HEK293 (cell line): ENCODE results near the gene LGALS4.

ENCODE experiments used
- IKZF3 ChIP-seq: fragments of 450-650 bp; IDR thresholded peaks from 2 replicates; pipeline ENCODE4 v1.5.0; 2018; ENCODE audit warnings: missing biosample characterization, mild to moderate bottlenecking, missing genetic modification characterization, moderate library complexity
- MYNN ChIP-seq: fragments of 450-650 bp; formaldehyde crosslinking; IDR thresholded peaks from 2 replicates; pipeline ENCODE4 v1.5.1; 2016; ENCODE audit warnings: missing biosample characterization, missing genetic modification characterization, borderline replicate concordance
- ZBTB7A ChIP-seq: fragments of 450-650 bp; formaldehyde crosslinking; IDR thresholded peaks from 2 replicates; pipeline ENCODE4 v1.5.1; 2016; ENCODE audit warnings: low read depth, missing biosample characterization, missing genetic modification characterization
- ZNF274 ChIP-seq, 2 experiments: fragments of 200-500 bp in 1 of 2; fragments of 450-650 bp in 1 of 2; sonication (Bioruptor generic) in 1 of 2; formaldehyde crosslinking in 1 of 2; IDR thresholded peaks; 2 replicates each; pipeline versions ENCODE4 v1.5.1 to v1.6.1; 2014 to 2016; ENCODE audit warnings: borderline replicate concordance in 1 of 2, inconsistent platforms in 1 of 2, low read length in 1 of 2, missing biosample characterization in 1 of 2, missing genetic modification characterization in 1 of 2
- ZNF530 ChIP-seq: fragments of 450-650 bp; formaldehyde crosslinking; IDR thresholded peaks from 2 replicates; pipeline ENCODE4 v1.5.1; 2016; ENCODE audit warnings: low read depth, missing biosample characterization, missing genetic modification characterization
- ZNF558 ChIP-seq: fragments of 450-650 bp; formaldehyde crosslinking; IDR thresholded peaks from 2 replicates; pipeline ENCODE4 v1.5.1; 2016; ENCODE audit warnings: missing biosample characterization, missing genetic modification characterization
- ZNF777 ChIP-seq: fragments of 450-650 bp; formaldehyde crosslinking; IDR thresholded peaks from 2 replicates; pipeline ENCODE4 v1.5.1; 2017; ENCODE audit warnings: missing biosample characterization, missing genetic modification characterization, borderline replicate concordance
- TF ChIP-seq, protein P1 (sequence below): fragments of 450-650 bp; formaldehyde crosslinking; IDR thresholded peaks from 2 replicates; pipeline ENCODE4 v1.5.1; 2016; ENCODE audit warnings: missing biosample characterization, missing genetic modification characterization
- TF ChIP-seq, protein P2 (sequence below): fragments of 450-650 bp; formaldehyde crosslinking; IDR thresholded peaks from 2 replicates; pipeline ENCODE4 v1.5.1; 2016; ENCODE audit warnings: missing biosample characterization, missing genetic modification characterization
- TF ChIP-seq, protein P3 (sequence below): fragments of 450-650 bp; formaldehyde crosslinking; IDR thresholded peaks from 2 replicates; pipeline ENCODE4 v1.5.1; 2016; ENCODE audit warnings: missing biosample characterization, missing genetic modification characterization, low read depth
- TF ChIP-seq, protein P4 (sequence below): fragments of 450-650 bp; formaldehyde crosslinking; IDR thresholded peaks from 2 replicates; pipeline ENCODE4 v1.5.1; 2016; ENCODE audit warnings: missing biosample characterization, missing genetic modification characterization
- TF ChIP-seq, protein P5 (sequence below): fragments of 450-650 bp; formaldehyde crosslinking; IDR thresholded peaks from 2 replicates; pipeline ENCODE4 v1.5.1; 2016; ENCODE audit warnings: missing biosample characterization, missing genetic modification characterization

DNA sequence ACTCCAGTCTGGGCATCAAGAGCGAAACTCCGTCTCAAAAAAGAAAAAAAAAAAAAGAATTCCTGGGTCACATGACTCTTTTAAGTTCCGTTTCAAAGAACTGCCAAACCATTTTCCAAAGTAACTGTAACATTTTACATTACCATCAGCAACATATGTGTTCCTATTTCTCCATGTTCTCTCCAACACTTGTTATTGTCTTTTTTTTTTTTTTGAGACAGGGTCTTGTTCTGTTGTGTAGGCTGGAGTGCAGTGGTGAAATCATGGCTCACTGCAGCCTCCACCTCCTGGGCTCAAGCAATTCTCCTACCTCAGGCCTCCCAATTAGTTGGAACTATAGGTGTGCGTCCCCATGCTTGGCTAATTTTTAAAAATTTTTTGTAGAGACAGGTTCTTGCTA, 17.2 kb downstream of the LGALS4 start:
- TF ChIP-seq, protein P1, sequence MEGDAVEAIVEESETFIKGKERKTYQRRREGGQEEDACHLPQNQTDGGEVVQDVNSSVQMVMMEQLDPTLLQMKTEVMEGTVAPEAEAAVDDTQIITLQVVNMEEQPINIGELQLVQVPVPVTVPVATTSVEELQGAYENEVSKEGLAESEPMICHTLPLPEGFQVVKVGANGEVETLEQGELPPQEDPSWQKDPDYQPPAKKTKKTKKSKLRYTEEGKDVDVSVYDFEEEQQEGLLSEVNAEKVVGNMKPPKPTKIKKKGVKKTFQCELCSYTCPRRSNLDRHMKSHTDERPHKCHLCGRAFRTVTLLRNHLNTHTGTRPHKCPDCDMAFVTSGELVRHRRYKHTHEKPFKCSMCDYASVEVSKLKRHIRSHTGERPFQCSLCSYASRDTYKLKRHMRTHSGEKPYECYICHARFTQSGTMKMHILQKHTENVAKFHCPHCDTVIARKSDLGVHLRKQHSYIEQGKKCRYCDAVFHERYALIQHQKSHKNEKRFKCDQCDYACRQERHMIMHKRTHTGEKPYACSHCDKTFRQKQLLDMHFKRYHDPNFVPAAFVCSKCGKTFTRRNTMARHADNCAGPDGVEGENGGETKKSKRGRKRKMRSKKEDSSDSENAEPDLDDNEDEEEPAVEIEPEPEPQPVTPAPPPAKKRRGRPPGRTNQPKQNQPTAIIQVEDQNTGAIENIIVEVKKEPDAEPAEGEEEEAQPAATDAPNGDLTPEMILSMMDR (tag by site-specific recombination) = no peak
- no peak for TF ChIP-seq ZNF274 (IDR thresholded peaks at IDR 0.05; ENCODE audit: low read length)
- TF ChIP-seq ZNF274 (tag by site-specific recombination; IDR thresholded peaks at IDR 0.05; ENCODE audit: borderline replicate concordance) = no peak
- TF ChIP-seq, protein P2, sequence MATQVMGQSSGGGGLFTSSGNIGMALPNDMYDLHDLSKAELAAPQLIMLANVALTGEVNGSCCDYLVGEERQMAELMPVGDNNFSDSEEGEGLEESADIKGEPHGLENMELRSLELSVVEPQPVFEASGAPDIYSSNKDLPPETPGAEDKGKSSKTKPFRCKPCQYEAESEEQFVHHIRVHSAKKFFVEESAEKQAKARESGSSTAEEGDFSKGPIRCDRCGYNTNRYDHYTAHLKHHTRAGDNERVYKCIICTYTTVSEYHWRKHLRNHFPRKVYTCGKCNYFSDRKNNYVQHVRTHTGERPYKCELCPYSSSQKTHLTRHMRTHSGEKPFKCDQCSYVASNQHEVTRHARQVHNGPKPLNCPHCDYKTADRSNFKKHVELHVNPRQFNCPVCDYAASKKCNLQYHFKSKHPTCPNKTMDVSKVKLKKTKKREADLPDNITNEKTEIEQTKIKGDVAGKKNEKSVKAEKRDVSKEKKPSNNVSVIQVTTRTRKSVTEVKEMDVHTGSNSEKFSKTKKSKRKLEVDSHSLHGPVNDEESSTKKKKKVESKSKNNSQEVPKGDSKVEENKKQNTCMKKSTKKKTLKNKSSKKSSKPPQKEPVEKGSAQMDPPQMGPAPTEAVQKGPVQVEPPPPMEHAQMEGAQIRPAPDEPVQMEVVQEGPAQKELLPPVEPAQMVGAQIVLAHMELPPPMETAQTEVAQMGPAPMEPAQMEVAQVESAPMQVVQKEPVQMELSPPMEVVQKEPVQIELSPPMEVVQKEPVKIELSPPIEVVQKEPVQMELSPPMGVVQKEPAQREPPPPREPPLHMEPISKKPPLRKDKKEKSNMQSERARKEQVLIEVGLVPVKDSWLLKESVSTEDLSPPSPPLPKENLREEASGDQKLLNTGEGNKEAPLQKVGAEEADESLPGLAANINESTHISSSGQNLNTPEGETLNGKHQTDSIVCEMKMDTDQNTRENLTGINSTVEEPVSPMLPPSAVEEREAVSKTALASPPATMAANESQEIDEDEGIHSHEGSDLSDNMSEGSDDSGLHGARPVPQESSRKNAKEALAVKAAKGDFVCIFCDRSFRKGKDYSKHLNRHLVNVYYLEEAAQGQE (tag by site-specific recombination) = no peak
- TF ChIP-seq ZNF558 = no peak
- no peak for TF ChIP-seq IKZF3
- TF ChIP-seq, protein P3, sequence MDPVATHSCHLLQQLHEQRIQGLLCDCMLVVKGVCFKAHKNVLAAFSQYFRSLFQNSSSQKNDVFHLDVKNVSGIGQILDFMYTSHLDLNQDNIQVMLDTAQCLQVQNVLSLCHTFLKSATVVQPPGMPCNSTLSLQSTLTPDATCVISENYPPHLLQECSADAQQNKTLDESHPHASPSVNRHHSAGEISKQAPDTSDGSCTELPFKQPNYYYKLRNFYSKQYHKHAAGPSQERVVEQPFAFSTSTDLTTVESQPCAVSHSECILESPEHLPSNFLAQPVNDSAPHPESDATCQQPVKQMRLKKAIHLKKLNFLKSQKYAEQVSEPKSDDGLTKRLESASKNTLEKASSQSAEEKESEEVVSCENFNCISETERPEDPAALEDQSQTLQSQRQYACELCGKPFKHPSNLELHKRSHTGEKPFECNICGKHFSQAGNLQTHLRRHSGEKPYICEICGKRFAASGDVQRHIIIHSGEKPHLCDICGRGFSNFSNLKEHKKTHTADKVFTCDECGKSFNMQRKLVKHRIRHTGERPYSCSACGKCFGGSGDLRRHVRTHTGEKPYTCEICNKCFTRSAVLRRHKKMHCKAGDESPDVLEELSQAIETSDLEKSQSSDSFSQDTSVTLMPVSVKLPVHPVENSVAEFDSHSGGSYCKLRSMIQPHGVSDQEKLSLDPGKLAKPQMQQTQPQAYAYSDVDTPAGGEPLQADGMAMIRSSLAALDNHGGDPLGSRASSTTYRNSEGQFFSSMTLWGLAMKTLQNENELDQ (tag by site-specific recombination) = no peak
- TF ChIP-seq, protein P4, sequence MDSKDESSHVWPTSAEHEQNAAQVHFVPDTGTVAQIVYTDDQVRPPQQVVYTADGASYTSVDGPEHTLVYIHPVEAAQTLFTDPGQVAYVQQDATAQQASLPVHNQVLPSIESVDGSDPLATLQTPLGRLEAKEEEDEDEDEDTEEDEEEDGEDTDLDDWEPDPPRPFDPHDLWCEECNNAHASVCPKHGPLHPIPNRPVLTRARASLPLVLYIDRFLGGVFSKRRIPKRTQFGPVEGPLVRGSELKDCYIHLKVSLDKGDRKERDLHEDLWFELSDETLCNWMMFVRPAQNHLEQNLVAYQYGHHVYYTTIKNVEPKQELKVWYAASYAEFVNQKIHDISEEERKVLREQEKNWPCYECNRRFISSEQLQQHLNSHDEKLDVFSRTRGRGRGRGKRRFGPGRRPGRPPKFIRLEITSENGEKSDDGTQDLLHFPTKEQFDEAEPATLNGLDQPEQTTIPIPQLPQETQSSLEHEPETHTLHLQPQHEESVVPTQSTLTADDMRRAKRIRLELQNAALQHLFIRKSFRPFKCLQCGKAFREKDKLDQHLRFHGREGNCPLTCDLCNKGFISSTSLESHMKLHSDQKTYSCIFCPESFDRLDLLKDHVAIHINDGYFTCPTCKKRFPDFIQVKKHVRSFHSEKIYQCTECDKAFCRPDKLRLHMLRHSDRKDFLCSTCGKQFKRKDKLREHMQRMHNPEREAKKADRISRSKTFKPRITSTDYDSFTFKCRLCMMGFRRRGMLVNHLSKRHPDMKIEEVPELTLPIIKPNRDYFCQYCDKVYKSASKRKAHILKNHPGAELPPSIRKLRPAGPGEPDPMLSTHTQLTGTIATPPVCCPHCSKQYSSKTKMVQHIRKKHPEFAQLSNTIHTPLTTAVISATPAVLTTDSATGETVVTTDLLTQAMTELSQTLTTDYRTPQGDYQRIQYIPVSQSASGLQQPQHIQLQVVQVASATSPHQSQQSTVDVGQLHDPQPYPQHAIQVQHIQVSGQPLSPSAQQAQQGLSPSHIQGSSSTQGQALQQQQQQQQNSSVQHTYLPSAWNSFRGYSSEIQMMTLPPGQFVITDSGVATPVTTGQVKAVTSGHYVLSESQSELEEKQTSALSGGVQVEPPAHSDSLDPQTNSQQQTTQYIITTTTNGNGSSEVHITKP = no peak
- TF ChIP-seq, protein P5, sequence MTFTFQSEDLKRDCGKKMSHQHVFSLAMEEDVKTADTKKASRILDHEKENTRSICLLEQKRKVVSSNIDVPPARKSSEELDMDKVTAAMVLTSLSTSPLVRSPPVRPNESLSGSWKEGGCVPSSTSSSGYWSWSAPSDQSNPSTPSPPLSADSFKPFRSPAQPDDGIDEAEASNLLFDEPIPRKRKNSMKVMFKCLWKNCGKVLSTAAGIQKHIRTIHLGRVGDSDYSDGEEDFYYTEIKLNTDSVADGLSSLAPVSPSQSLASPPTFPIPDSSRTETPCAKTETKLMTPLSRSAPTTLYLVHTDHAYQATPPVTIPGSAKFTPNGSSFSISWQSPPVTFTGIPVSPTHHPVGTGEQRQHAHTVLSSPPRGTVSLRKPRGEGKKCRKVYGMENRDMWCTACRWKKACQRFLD = no peak
- no peak for TF ChIP-seq ZNF777 (tag by site-specific recombination)
- TF ChIP-seq ZBTB7A (tag by site-specific recombination) = no peak
- TF ChIP-seq ZNF530 (tag by site-specific recombination) = no peak
- no peak for TF ChIP-seq MYNN (tag by site-specific recombination)
